ENCODE measurements around the gene SHH.
"Not testable (repeated sequence)": the region's sequence is repeated elsewhere in the genome, so short reads cannot be mapped to it uniquely, and the experiment has no call there.

The SHH gene

DNA sequence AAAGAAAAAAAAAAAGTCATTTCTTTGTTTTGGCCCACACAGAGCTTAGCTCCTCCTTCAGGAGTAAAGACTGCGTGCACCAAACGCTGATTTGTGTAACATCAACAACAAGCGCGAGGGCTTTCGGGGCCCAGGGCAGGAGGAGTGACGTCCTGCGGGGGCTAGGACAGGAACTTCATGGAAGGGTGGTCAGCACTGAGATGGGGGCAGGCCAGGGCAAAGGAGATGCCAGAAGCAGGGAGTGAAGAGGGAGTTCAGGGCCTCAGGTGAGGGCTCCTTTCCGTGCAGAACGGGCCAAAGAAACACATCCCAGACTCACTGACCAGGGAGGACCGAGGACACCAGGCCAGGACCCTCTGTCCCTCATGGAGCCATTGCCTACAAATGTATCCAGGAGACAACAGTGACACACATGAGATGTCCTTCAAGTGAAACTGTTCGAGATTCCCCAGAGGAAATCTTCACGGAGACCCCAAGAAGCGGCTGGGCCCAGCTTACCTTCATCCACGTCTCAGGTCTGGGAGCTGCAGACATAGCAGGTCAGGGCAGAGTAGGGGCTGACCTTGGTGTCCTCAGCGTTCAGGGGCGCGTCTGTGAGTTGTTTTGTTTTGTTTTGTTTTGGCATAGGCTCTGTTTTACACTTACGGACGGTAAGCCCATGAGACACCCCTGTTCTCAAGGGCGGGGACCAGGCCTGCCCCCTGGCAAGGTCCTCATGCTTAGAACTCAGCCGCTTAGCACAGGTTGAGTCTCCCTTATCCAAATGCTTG is 30.4 kb upstream of the SHH start:
- no peak for DNase-seq (ENCODE audit: low spot score)

- no peak for DNase-seq (ENCODE audit: low spot score)
These were observed 28.6 kb upstream of the SHH start for GRCh38 chr7:155840909-155841308.

GRCh38 chr7:155840262-155840885 is 28.1 kb upstream of the SHH start:
- no peak for DNase-seq (ENCODE audit: low spot score)

DNA sequence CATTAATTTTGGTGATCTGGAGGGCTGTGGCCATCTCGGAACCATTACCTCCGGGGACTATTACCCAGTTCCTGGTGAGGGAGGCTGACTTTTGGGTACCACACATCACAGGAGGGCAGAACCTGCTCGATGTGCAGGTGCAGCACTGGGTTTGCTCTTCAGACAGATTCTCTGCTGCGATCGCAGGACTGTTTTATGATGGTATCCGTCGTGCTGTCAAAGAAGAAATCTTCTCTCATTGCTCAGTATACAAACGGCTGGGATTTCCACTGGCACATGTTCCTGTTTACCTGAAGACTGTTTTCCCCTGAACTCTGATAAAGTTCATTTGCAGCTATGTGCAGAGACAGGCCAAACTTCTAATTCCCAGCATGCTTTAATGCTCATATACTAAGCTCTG is 27.2 kb upstream of the SHH start:
- no peak for DNase-seq (ENCODE audit: low spot score)

DNA sequence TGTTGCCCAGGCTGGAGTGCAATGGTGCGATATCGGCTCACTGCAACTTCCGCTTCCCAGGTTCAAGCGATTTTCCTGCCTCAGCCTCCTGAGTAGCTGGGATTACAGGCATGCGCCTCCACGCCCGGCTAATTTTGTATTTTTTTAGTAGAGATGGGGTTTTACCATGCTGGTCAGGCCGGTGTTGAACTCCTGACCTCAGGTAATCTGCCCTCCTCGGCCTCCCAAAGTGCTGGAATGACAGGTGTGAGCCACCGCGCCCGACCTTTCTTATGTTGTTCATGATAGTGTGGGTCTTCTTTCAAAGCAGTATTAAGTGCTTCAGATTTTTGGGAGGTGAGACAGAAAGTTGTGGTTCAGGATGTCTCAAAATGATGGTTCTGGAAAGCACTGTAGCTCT is 26.0 kb upstream of the SHH start:
- DNase-seq (ENCODE audit: low spot score), result not testable (repeated sequence)

DNA sequence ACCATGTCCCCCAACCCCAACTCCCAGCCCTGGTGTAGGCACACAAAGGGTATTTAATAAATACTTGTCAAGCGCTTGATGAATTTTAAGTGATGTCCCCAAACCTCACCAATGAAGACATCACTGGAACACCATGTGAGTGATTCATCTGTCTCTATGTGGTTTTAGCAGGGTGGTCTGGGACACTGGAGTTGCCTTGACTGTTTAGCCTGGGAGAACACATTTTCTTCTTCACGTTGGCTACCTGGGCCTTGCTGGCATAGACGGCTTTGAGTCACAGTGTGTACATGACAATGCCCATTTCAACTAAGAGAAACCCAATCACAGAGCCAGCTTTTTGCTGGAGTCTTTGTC is 24.8 kb upstream of the SHH start:
- DNase-seq (ENCODE audit: low spot score), result no peak

- DNase-seq (ENCODE audit: low spot score), result no peak
These were observed 24.2 kb upstream of the SHH start for GRCh38 chr7:155836216-155837125.

- no peak for DNase-seq (ENCODE audit: low spot score)
These were observed 23.4 kb upstream of the SHH start for GRCh38 chr7:155835446-155836215.

DNA sequence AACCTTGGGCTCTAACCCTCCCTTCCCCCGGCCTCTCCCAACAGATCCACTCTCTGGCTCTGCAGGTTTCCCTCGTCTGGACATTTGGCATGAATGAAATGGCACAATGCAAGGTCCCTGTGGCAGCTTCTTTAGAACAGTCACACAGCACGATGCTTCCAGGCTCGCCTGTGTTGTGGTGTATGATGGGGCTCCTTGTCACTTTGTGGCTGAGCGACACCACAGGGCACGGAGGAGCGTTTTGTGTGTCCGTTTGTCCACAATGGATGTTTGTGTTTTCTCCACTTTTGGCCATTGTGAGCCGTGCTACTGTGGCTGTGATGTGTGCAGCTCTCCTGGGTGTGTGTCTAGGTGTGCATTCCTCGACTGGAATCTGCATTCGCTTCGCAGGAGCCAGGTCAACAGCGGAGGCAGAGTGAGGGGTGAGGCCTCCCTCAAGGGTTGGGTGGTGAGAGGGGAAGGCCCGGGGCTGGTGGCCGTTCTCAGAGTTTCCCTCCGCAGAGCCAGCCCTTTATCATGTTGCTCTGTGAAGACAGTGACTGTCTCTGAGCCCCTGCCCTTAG is 22.3 kb upstream of the SHH start:
- DNase-seq (ENCODE audit: low spot score), result no peak

DNA sequence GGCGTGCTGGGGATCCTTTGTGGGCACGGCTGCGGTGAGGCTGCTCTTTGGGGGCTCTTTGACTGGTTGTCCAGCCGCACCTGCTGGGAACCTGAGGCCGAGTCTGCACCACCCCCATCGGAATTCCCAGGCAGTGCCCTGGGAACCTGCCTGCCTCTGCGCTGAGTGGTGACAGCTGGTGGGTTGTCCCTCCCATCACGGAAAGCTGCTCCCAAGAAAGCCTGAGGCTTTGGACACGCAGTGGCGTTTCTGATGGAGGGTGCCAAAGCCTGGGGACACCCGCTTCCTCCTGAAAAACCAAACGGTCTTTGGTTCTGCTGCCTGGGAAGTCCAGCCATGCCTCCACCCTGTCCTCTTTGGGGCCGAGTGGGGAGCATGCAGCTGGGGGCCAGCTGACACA is 21.4 kb upstream of the SHH start:
- DNase-seq (ENCODE audit: low spot score), result no peak

DNA sequence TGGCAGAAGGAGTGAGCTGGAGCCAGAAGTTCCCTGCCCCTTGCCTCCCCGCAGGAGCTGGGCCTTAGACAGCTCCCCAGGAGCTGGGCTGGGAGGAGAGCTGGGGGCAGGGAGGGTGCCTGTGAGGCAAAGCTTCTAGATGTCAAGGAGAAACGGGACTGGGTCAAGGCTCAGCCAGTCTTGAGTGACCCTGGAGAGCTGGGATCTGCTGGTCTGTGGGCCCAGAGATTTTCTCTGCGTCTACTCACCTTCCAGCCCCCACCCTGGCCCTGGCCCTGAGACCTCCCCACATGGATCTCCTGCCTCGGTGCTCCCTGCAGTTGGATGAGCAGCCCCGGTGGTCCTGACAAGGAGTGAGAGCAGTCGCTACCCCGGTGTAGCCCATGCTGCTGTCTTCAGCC is 20.3 kb upstream of the SHH start:
- no peak for DNase-seq (ENCODE audit: low spot score)

GRCh38 chr7:155831807-155832524 is 19.7 kb upstream of the SHH start:
- DNase-seq (ENCODE audit: low spot score), result no peak

DNA sequence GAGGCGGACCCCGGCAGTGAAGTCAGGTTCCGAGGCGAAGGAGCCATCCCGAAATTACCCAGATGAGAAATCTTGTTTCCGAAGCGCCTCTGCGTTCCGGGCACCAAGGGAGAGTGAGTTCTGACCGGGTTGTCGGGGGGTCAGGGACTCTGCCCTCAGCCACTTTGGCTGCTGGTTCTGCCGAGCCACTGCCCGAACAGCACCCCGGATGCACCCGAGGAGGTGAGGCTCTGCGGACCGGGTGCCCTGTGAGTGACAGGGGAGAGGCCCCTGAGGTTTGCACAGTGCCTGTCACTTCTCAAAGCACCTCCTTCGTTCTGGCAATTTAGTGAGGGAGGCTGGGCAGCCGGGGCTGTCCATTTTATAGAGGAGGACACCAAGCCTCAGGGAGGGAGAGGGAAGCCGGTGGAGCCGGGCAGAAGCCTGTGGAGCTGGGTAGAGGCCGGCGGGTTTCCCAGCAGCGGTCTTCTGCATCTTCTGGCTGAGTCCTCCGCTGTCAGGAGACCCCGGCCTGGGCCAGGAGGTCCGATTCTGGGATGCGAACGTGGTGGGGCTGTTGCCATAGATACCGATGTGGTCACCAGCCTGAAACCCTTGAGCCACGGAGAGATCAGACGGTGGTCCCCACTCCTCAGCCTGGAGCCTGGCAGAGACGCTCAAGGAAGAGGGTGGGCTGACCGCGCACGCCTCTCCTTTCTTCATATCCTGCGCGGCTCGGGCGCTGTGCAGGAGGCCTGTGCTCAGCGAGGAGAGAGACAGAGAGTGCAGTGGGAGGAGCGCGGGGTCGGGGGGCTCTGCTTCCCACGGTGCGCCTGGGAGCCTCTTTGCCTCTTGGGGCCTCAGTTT is 18.9 kb upstream of the SHH start:
- no peak for DNase-seq (ENCODE audit: low spot score)

DNA sequence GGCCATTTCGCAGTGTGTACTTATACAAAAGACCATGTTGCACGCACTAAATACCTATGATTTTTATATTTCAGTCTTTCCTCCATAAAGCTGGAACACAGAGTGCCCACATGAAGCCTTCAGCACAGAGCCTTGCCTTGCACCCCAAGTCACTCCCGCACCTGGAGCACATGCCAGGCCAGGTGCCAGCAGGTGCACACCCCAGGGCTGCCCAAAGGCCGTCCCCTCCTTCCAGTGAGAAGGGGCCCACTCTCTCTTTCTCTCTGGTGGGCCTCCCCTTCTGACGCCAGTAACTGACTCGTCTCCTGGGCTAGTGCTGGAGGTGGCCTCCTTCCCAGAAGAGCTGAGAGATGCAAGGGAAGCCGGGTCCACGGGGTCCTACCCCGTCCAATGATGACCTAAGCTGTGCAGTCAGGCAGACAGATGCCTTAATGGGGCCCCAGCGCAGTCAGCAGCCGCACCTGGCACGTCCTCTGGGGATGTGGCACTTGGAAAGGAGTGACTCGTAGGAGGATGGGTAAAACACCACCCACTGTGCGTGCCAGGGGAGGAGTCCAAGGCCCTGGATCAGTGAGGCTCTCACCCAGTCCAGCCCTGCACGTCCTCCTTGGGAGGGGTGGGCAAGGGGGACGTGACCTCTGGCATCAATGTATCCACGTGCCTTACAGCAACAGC is 17.7 kb upstream of the SHH start:
- no peak for DNase-seq (ENCODE audit: low spot score)

- DNase-seq (ENCODE audit: low spot score), result no peak
These were observed 13.1 kb upstream of the SHH start for GRCh38 chr7:155825336-155825735.

DNA sequence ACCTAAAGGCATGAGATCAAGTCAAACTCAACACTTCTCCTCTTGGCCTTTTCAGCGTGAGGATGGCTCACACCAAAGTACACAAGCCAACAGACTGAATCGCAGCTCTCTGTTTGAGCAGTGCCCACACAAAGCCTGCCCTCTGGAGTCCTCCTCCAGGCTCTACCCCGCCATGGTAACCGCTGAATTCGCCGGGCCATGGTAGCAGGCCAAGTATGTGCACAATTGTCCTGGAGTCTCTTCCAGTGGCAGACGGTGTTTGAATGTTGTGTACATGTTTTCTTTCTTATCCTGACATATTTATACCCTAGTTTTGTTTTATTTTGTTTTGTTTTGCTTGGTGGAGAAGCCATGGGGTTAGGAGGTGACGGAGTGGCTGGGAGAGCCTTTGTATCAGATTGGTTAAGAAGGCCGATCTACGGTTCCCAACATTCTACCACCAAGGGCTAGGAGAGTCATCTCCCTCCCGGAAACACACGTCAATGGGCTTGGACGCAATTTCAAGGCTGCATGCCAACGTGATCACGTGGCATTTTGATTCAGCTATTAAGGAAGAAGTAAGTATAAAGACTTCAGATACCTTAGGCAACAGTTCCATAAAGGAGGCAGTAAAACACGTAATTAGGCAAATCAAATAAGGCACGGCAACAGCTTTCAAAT is 12.1 kb upstream of the SHH start:
- no peak for DNase-seq (ENCODE audit: low spot score)

DNA sequence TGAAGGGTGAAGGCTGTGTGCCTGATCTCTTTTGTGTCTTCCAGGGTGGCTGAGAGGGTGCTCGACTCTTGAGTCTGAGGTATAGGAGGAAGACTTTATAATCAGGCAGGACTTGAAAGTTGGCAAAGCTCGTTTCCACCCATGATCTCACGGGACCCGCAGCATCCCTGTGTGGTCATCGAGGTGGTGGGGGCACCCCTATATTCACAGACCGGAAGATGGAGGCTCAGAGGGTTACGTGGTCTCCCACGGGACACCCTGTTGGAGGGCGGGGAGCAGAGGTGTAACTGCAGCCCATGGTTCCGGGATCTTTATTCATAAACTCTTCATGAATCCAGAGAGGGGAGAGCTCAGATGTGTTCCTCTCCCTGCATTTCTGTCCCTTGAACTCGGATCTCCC is 9.6 kb upstream of the SHH start:
- no peak for DNase-seq (ENCODE audit: low spot score)

GRCh38 chr7:155820788-155821187 is 8.5 kb upstream of the SHH start:
- no peak for DNase-seq (ENCODE audit: low spot score)

- DNase-seq (ENCODE audit: low spot score), result no peak
These were observed 8.0 kb upstream of the SHH start for GRCh38 chr7:155820246-155820645.
